Transverse colon (tissue), 4 donors: ENCODE data around the gene CNNM2.

ENCODE experiments used
- CTCF ChIP-seq, 5 experiments: fragments of 200-600 bp in 3 of 5; fragments of 450-650 bp in 2 of 5; sonication (generic) in 3 of 5; IDR thresholded peaks; 1 replicate in 2 of 5; 2 replicates in 3 of 5; pipeline ENCODE4 v1.5.1; 2016 to 2017; ENCODE audit warnings: antibody characterized with exemption in 5 of 5, inconsistent platforms in 3 of 5, mild to moderate bottlenecking in 2 of 5, moderate library complexity in 1 of 5
- POLR2A ChIP-seq: fragments of 450-650 bp; IDR thresholded peaks from one replicate; pipeline ENCODE4 v1.6.1; 2016; ENCODE audit warnings: antibody characterized with exemption, mild to moderate bottlenecking, moderate library complexity
- POLR2AphosphoS5 ChIP-seq, 3 donors: sonication (generic); formaldehyde crosslinking; IDR thresholded peaks; one replicate each; pipeline ENCODE4 v1.6.1; 2016; ENCODE audit warnings: antibody characterized with exemption in 3 of 3

- TF ChIP-seq CTCF (IDR thresholded peaks at IDR 0.05) (no peak), POLR2A (no peak), POLR2AphosphoS5 (IDR thresholded peaks at IDR 0.05) (no peak)
Measured at GRCh38 chr10:103125323-103126267, 207.5 kb downstream of the CNNM2 start.
